ENCODE measurements around the gene COMMD6.

GRCh38 chr13:75541287-75541686 lies 3.6 kb upstream of the COMMD6 start:
- TF ChIP-seq STAT1 (IDR thresholded peaks at IDR 0.05; ENCODE audit: unreplicated experiment) (no peak), JUNB (IDR thresholded peaks at IDR 0.05; ENCODE audit: unreplicated experiment) (no peak), CTCF (conservative IDR thresholded peaks at IDR 0.05; ENCODE audit: low read depth in 2 of 2) (no peak), EZH2 (IDR thresholded peaks at IDR 0.05; ENCODE audit: low read depth, unreplicated experiment) (no peak), POLR2AphosphoS5 (IDR thresholded peaks at IDR 0.05; ENCODE audit: low read depth) (no peak), REST (IDR thresholded peaks at IDR 0.05; ENCODE audit: unreplicated experiment) (no peak), ZNF114 (CRISPR knock-in tag; IDR thresholded peaks at IDR 0.05) (no peak), EZH2phosphoT487 (IDR thresholded peaks at IDR 0.05; ENCODE audit: unreplicated experiment) (no peak)
